ENCODE results near the gene FAM83G. TPM values are rescaled to one million over a fixed set of nuclear protein-coding genes. Genes with fewer than 3 reads are reported as not detected.
"Not testable (repeated sequence)": the region's sequence is repeated elsewhere in the genome, so short reads cannot be mapped to it uniquely, and the experiment has no call there.

FAM83G gene
- total RNA-seq, 5 donors from 2014 or later (not counting 1 experiment from before 2014, with no cell fraction given): 4.9 to 23.3 (median 20.8) TPM

DNA sequence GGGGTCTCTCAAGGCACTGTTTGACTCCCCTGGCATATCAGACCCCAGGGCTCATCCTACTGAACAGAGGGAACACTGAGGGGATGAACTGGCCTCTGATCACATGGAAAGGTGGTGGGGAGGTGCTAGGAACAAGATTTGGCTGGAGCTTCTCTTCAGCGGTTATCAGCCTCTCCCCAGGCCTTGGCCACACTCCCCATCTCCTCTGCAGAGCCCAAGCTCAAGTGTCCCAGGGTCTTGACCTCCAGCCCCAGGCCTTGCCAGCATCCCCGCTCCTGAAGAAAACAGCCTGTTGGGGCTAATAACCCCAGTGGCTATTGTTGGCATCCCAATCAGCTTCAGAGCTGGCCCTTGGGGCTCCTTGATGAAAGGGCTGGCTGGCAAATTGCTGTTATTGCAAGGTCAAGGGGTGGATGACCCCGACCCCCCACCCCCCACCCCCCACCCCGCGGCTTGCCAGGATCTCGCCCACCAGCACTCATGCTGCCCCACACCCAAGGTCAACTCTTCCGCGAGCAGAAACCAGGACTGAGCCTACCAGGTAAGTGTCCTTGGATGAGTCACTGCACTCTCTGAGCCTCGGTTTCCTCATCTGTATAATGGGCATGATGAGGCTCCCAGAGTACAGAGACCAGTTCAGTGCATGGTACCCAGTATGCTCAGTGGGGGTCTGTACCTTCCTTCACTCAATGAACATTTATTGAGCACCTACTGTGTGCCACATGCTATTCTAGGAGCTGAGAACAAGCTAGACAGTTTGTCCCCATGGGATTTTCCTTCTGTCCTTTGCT lies 18.8 kb upstream of the FAM83G start:
- H3K4me3 ChIP-seq (ENCODE audit: control insufficient read depth in 1 of 2, extremely low read depth in 1 of 2, low read length in 1 of 2): no peak overlapping the region
- Mint-ChIP-seq H3K9me3 (no peaks in the 10 kb centered on the region), H3K36me3 (peaks cover 23% of the 10 kb centered on the region), H3K4me1 (peaks cover 19 to 37% (median 25%) of the 10 kb centered on the region in 3 donors), H3K4me3 (peak overlapping the region in 1 of 3 donors; percentile 61), H3K27ac (peak overlapping the region; percentile 81 to 87), H3K27me3 (no peaks in the 10 kb centered on the region)
- H3K9me3 ChIP-seq: no peaks in the 10 kb centered on the region
- CTCF ChIA-PET: no interaction called here
- POLR2A ChIA-PET: no interaction called here
- no peaks in the 10 kb centered on the region for H3K27me3 ChIP-seq (replicated peaks in 1 of 2; ENCODE audit: control insufficient read depth in 2 of 2, extremely low read depth in 1 of 2, insufficient read depth in 2 of 2, low read length in 1 of 2)
- 86% methylated on average over 3 of the region's 9 CpGs for WGBS (ENCODE audit: insufficient coverage)
- ATAC-seq (replicated peaks in 1 of 4): no peak
- H3K4me1 ChIP-seq (ENCODE audit: control insufficient read depth in 1 of 2, extremely low read depth in 1 of 2, insufficient read depth in 2 of 2, low read length in 2 of 2): peaks cover 13 to 24% of the 10 kb centered on the region in 2 experiments
- DNase-seq: no peak
- peaks cover 15 to 36% of the 10 kb centered on the region in 2 donors for H3K36me3 ChIP-seq (ENCODE audit: control insufficient read depth in 2 of 2, extremely low read depth in 1 of 2, insufficient read depth in 1 of 2, low read length in 1 of 2)
- peak overlapping the region; percentile 12 for H3K27ac ChIP-seq (ENCODE audit: low read length)

DNA sequence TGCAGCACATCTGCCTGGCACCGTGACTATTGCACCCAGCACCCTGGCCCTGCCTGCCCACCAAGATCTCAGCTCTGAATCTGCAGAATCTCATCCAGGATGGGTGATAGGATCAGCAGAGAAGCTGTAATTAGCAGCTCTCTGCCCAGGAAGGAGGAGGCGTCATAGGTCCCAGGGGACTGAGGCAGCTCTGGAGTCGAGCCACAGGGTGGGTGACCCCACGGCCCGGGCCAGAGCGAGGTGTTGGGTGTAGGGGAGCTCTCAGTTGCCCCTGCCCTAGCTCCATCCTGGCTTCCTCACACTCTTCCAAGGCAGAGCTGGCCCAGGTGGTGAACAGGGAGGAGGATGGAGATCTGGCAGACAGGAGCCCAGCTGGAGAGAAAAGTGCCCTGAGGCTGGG lies 18.2 kb upstream of the FAM83G start:
- DNase-seq (no peak), ATAC-seq (replicated peaks in 1 of 4) (no peak)
- Histone ChIP-seq H3K4me3 (ENCODE audit: control insufficient read depth in 1 of 2, extremely low read depth in 1 of 2, low read length in 1 of 2) (no peak overlapping the region), H3K9me3 (no peaks in the 10 kb centered on the region), H3K36me3 (ENCODE audit: control insufficient read depth in 2 of 2, extremely low read depth in 1 of 2, insufficient read depth in 1 of 2, low read length in 1 of 2) (peaks cover 15 to 36% of the 10 kb centered on the region in 2 donors), H3K4me1 (ENCODE audit: control insufficient read depth in 1 of 2, extremely low read depth in 1 of 2, insufficient read depth in 2 of 2, low read length in 2 of 2) (peaks cover 13 to 29% of the 10 kb centered on the region in 2 experiments), H3K27me3 (replicated peaks in 1 of 2; ENCODE audit: control insufficient read depth in 2 of 2, extremely low read depth in 1 of 2, insufficient read depth in 2 of 2, low read length in 1 of 2) (no peaks in the 10 kb centered on the region), H3K27ac (ENCODE audit: low read length) (no peak overlapping the region)
- H3K4me3 Mint-ChIP-seq: peak overlapping the region in 1 of 3 donors; percentile 13
- H3K36me3 Mint-ChIP-seq: peaks cover 23% of the 10 kb centered on the region
- H3K27ac Mint-ChIP-seq: peak overlapping the region; percentile 35 to 59
- no peaks in the 10 kb centered on the region for H3K9me3 Mint-ChIP-seq
- ChIA-PET CTCF (interaction anchor here in 1 of 2 donors (0.6 kb wide), 1 partner anchor 217 kb away, joined by 3 read pairs; no protein-coding TSS in a partner anchor), POLR2A (interaction anchor here in 1 of 2 donors (0.6 kb wide), 1 partner anchor 37 kb away, joined by 3 read pairs; no protein-coding TSS in a partner anchor)
- H3K4me1 Mint-ChIP-seq: peaks cover 19 to 37% (median 26%) of the 10 kb centered on the region in 3 donors
- WGBS (ENCODE audit: insufficient coverage): 100% methylated on average over 2 of the region's 6 CpGs
- no peaks in the 10 kb centered on the region for H3K27me3 Mint-ChIP-seq

DNA sequence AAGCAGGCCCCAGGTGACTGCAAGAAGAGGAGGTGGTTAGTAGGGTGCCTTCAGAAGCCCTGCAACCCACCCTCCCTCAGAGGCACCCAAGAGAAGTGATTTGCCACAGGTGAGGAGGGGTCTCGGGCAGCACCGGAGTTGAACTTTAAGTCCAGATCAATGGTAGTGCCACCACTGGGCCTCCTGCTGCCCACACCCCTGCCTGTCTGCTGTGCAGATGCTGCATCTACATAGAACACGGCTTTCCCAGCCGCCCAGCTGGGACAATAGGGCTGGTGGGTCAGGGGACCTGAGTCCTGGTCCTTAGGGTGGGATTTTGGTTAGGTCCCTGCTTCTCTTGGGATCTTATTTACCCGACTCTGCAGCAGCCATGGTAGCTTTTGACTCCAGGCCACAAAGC lies 17.6 kb upstream of the FAM83G start:
- Histone ChIP-seq H3K9me3 (no peaks in the 10 kb centered on the region), H3K27me3 (replicated peaks in 1 of 2; ENCODE audit: control insufficient read depth in 2 of 2, extremely low read depth in 1 of 2, insufficient read depth in 2 of 2, low read length in 1 of 2) (peaks cover 0 to under 1% of the 10 kb centered on the region in 2 experiments), H3K27ac (ENCODE audit: low read length) (no peak overlapping the region), H3K36me3 (ENCODE audit: control insufficient read depth in 2 of 2, extremely low read depth in 1 of 2, insufficient read depth in 1 of 2, low read length in 1 of 2) (peaks cover 15 to 36% of the 10 kb centered on the region in 2 donors), H3K4me1 (ENCODE audit: control insufficient read depth in 1 of 2, extremely low read depth in 1 of 2, insufficient read depth in 2 of 2, low read length in 2 of 2) (peaks cover 13 to 35% of the 10 kb centered on the region in 2 experiments), H3K4me3 (ENCODE audit: control insufficient read depth in 1 of 2, extremely low read depth in 1 of 2, low read length in 1 of 2) (no peak overlapping the region)
- Mint-ChIP-seq H3K9me3 (no peaks in the 10 kb centered on the region), H3K36me3 (peaks cover 23% of the 10 kb centered on the region), H3K27ac (peak overlapping the region in 1 of 2 donors; percentile 35), H3K4me1 (peaks cover 19 to 37% (median 30%) of the 10 kb centered on the region in 3 donors), H3K4me3 (no peak overlapping the region), H3K27me3 (no peaks in the 10 kb centered on the region)
- no peak for ATAC-seq (replicated peaks in 1 of 4)
- POLR2A ChIA-PET: no interaction called here
- no peak for DNase-seq
- CTCF ChIA-PET: no interaction called here
- WGBS (ENCODE audit: insufficient coverage): 93% methylated on average over 3 of the region's 5 CpGs

DNA sequence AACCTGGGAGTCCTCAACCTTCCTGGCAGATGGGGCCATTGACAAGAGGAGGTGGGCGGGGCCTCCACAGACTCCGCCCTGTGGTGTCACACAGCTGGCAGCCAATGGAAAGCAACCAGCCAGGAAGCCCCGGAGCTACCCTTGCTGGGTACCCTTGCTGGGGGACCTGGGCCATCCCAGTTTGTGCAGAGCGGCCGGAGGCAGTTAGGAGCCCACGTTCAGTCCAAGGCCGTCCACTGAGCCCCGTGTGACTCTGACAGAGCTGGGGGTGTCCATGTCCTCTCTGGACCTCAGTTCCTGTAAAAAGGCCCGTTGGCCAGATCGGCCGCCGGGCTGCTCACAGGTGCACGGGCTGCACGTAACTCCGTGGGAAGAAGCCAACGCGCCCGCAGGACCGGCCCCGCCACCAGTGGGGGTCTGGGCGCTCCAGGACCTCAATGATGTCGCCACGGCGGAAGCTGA lies 17.1 kb upstream of the FAM83G start:
- H3K9me3 Mint-ChIP-seq: no peaks in the 10 kb centered on the region
- POLR2A ChIA-PET: no interaction called here
- Histone ChIP-seq H3K4me3 (ENCODE audit: control insufficient read depth in 1 of 2, extremely low read depth in 1 of 2, low read length in 1 of 2) (no peak overlapping the region), H3K36me3 (ENCODE audit: control insufficient read depth in 2 of 2, extremely low read depth in 1 of 2, insufficient read depth in 1 of 2, low read length in 1 of 2) (peaks cover 15 to 36% of the 10 kb centered on the region in 2 donors), H3K27ac (ENCODE audit: low read length) (no peak overlapping the region), H3K4me1 (ENCODE audit: control insufficient read depth in 1 of 2, extremely low read depth in 1 of 2, insufficient read depth in 2 of 2, low read length in 2 of 2) (peaks cover 15 to 35% of the 10 kb centered on the region in 2 experiments), H3K27me3 (replicated peaks in 1 of 2; ENCODE audit: control insufficient read depth in 2 of 2, extremely low read depth in 1 of 2, insufficient read depth in 2 of 2, low read length in 1 of 2) (peaks cover 0 to 4% of the 10 kb centered on the region in 2 experiments), H3K9me3 (no peaks in the 10 kb centered on the region)
- CTCF ChIA-PET: interaction anchor here in 1 of 2 donors (0.7 kb wide), 1 partner anchor 257 kb away, joined by 3 read pairs; no protein-coding TSS in a partner anchor
- WGBS (ENCODE audit: insufficient coverage): 96% methylated on average over 20 of the region's 24 CpGs
- DNase-seq (peak in 16 of 35 experiments; percentile 18 to 55 (median 34)), ATAC-seq (replicated peaks in 1 of 4) (peak in 1 of 4 experiments; percentile 38)
- H3K27me3 Mint-ChIP-seq: no peaks in the 10 kb centered on the region
- no peak overlapping the region for H3K4me3 Mint-ChIP-seq
- H3K27ac Mint-ChIP-seq: no peak overlapping the region
- peaks cover 22 to 41% (median 33%) of the 10 kb centered on the region in 3 donors for H3K4me1 Mint-ChIP-seq
- peaks cover 23% of the 10 kb centered on the region for H3K36me3 Mint-ChIP-seq

DNA sequence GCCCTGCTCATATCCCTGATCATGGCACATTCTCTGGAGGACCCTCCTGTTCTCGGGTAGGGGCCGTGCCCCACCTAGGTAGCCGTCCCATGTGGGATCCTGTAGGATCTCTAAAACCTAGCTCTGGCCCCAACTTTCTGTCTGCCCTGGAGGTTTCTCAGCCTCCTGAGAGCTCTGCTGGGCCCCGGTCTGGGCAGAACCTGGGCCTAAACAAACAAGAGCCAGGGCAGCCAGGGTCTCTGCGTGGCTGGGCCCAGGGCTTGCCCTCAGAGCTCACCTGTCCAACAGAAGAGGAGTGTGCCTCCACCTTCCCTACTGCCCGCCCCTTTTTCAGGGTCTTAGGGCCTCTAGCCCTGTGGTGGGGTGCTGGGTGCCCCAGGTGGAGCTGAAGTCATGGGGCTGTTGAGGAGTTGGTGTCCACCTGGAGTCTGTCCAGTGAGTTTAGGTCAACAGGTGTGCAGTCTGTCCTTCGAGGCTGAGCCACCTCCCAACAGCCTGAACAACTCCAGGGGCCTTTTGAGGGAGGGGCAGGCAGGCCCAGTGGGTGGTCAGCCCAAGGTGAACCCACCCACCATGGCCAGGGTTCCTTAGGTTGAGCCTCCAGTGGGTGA lies 16.6 kb upstream of the FAM83G start:
- H3K9me3 ChIP-seq; ATAC-seq (replicated peaks in 1 of 4); H3K27ac Mint-ChIP-seq; H3K27me3 ChIP-seq (replicated peaks in 1 of 2; ENCODE audit: control insufficient read depth in 2 of 2, extremely low read depth in 1 of 2, insufficient read depth in 2 of 2, low read length in 1 of 2); H3K27me3 Mint-ChIP-seq; POLR2A ChIA-PET; H3K9me3 Mint-ChIP-seq; DNase-seq; H3K27ac ChIP-seq (ENCODE audit: low read length); H3K4me3 ChIP-seq (ENCODE audit: control insufficient read depth in 1 of 2, extremely low read depth in 1 of 2, low read length in 1 of 2); H3K4me3 Mint-ChIP-seq: not testable (repeated sequence)
- peaks cover 15 to 36% of the 10 kb centered on the region in 2 donors for H3K36me3 ChIP-seq (ENCODE audit: control insufficient read depth in 2 of 2, extremely low read depth in 1 of 2, insufficient read depth in 1 of 2, low read length in 1 of 2)
- 95% methylated on average over 4 of the region's 7 CpGs for WGBS (ENCODE audit: insufficient coverage)
- peaks cover 22 to 46% (median 35%) of the 10 kb centered on the region in 3 donors for H3K4me1 Mint-ChIP-seq
- CTCF ChIA-PET: interaction anchor here in 1 of 2 donors (0.7 kb wide), 1 partner anchor 258 kb away, joined by 3 read pairs; no protein-coding TSS in a partner anchor
- peaks cover 15 to 35% of the 10 kb centered on the region in 2 experiments for H3K4me1 ChIP-seq (ENCODE audit: control insufficient read depth in 1 of 2, extremely low read depth in 1 of 2, insufficient read depth in 2 of 2, low read length in 2 of 2)
- peaks cover 23% of the 10 kb centered on the region for H3K36me3 Mint-ChIP-seq

DNA sequence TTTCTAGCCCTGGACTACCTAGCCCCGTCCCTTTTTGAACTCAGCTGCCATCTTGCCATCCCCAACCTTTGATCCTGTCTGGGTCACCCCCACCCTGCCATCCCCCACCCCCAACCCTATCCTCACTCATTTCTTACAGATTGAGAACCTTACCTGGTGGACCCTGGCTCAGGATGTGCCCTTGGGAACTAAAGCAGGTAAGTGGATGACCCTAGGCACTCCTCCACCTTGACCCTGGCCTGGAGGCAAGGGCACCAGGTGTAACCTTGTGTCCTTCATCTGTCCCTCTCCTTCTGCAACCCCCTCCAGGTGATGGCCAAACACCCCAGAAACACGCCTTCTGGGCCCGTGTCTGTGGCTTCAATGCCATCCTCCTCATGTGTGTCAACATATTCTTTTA lies 15.5 kb upstream of the FAM83G start:
- peak overlapping the region; percentile 31 to 38 for H3K27ac Mint-ChIP-seq
- no peaks in the 10 kb centered on the region for H3K27me3 Mint-ChIP-seq
- Histone ChIP-seq H3K9me3 (no peaks in the 10 kb centered on the region), H3K36me3 (ENCODE audit: control insufficient read depth in 2 of 2, extremely low read depth in 1 of 2, insufficient read depth in 1 of 2, low read length in 1 of 2) (peaks cover 15 to 36% of the 10 kb centered on the region in 2 donors), H3K27ac (ENCODE audit: low read length) (no peak overlapping the region), H3K27me3 (replicated peaks in 1 of 2; ENCODE audit: control insufficient read depth in 2 of 2, extremely low read depth in 1 of 2, insufficient read depth in 2 of 2, low read length in 1 of 2) (peaks cover 0 to 10% of the 10 kb centered on the region in 2 experiments), H3K4me1 (ENCODE audit: control insufficient read depth in 1 of 2, extremely low read depth in 1 of 2, insufficient read depth in 2 of 2, low read length in 2 of 2) (peaks cover 15 to 34% of the 10 kb centered on the region in 2 experiments), H3K4me3 (ENCODE audit: control insufficient read depth in 1 of 2, extremely low read depth in 1 of 2, low read length in 1 of 2) (no peak overlapping the region)
- CTCF ChIA-PET: no interaction called here
- peaks cover 23% of the 10 kb centered on the region for H3K36me3 Mint-ChIP-seq
- DNase-seq: no peak
- no peak for ATAC-seq (replicated peaks in 1 of 4)
- H3K4me1 Mint-ChIP-seq: peaks cover 22 to 46% (median 39%) of the 10 kb centered on the region in 3 donors
- WGBS (ENCODE audit: insufficient coverage): no CpG with 5 or more reads among the region's 3 CpGs
- POLR2A ChIA-PET: no interaction called here
- no peaks in the 10 kb centered on the region for H3K9me3 Mint-ChIP-seq
- no peak overlapping the region for H3K4me3 Mint-ChIP-seq
